Activated gamma-delta T cell treated with anti-CD3 and anti-CD28 coated beads, Interleukin-2, amount 50 U/mL, for 16 hours (primary cell): ENCODE data around the gene FGGY.

Experiments
- DNase-seq: peaks from one replicate; pipeline ENCODE4 v3.0.0-alpha.2; 2020; ENCODE audit warnings: low read depth

The FGGY gene

DNA sequence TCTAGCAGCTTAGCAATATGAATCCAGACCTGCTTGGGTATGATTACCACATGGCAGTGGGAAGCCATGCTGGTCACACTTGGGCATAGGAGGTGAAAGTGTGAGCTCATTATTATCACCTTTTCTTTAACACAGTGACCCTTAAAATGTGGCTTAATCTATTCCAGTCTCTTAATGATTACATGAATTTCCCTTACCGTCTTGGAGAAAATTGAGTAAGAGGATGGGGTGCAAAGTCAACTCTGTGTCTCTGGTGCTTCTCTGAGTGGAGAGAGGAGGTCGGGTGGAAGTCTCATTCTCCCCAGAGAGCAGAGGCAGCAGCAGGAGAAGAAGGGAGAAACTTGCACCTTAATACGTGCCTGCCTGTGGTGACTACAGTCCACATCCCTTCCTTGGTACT is 91.3 kb downstream of the FGGY start:
- no peak for DNase-seq

DNA sequence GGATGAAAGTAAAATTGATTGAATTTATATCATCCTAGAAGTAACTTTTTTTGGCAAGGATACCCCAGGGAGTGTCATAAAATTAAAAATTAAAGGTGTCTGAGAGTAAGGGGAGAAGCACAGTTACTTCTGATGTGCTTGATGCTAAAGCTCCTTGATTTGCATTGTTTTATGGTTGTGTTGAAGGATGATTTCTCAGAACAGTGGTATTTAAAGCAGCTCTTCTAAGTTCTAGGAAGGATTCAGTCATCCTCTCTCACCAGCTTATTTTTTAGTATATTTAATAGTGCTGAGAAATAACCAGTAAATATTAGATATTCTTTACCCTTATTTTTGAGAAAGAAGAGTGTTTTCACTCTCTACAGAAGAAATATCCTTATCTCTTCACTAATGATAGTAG is 93.0 kb downstream of the FGGY start:
- no peak for DNase-seq

DNA sequence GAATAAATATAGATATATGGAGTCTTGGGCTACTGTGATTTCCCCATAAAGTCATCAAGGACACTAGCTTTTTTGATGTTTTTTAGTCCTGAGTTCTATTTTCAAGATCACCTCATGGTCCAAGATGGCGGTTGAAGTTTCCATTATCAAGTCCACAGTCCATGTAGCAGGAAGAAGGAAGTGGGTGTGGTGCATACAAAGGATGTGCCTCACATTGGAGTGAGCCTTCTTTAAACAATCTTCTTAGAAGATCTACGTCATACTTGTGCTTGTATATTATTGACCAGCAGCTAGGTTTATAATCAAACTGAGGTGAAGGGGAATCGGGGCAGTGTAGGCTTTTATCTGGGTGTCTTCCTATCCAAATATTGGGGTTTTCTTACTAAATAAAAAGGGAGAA is 93.4 kb downstream of the FGGY start:
- DNase-seq, result no peak

DNA sequence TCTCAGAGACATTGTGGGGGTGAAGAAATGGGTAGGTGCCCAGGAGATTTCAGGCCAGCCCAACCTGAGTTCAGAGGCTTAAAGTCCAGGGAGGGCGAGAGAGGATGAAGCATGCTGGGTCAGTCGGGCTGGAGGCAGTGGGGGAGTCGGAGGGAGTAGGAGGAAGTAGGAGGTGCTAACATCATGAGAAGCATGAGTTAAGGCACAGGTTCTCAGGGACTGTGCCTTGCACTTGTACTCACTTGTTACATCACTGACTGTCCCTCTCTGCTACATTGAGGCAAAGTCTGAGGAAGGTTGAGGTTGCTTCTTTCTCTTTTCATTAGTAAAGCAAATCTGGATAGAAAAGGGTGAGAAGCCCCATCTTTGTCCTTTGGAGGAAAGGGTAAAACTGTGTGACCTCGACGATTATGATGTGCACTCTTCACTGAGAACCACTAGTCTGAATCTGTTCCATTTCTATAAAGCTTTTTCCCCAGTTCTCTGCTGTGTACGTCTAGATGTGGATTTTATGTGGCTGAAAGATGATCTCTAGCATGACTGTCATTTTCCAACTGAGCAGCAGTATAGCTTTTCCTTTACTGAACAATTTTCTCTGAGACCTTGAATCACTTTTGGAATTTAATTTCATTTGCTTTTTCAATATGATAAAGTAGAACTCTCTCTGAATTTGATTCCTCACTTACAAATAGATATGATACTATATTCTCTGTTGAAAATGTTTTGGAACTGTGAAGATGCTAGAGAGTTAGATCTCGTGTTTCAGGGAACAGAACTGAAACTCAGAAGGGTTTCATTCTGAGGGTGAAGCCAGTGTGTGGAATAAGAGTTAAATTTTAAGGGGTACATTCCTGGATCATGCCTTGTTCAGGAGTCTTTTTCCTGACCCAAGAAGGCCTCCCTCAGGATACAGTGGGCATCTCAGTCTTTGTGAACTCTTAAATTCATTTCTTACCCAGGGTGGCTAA is 94.6 kb downstream of the FGGY start:
- DNase-seq, result no peak

GRCh38 chr1:59393211-59394180 is 96.6 kb downstream of the FGGY start:
- DNase-seq, result no peak

GRCh38 chr1:59394706-59395425 is 98.0 kb downstream of the FGGY start:
- DNase-seq, result no peak

- no peak for DNase-seq
Measured at GRCh38 chr1:59396387-59396786, 99.5 kb downstream of the FGGY start.

- DNase-seq, result no peak
Measured at GRCh38 chr1:59397139-59397858, 100.4 kb downstream of the FGGY start.

DNA sequence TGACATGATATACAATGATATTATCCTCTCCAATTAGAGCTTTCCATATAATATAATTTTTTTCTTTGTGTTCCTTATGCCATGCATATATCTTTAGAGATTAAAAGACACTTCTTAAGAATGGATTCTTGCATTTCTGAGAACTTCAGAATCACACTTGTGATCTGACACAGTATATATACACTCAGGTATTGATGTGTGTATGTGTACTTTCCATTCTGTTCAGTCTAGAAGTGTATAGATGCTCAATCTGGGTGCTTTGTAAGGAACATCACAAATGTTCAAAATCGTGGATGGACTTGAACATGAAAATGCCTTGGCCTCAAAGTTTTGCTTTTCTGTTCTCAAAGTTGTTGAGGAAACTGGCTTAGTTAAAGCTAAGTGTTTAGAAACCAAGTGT is 102.7 kb downstream of the FGGY start:
- no peak for DNase-seq

DNA sequence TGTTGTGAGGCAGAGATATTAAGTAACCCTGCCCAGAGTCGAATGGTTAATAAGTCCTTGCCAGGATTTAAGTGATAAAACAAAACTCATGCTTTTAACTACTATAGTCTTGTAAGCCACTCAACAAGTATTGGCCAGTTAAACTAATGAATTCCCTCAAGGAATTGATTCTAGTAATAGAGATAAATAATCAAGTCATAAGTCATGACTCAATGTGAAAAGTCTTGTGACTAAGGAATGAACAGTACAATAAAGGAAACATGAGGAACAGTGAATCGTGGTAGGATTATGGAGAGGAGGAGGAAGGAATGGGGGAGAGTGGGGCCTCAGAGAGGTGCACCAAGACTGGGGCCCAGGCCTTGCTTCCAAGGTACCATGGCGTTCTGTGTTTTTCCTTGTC is 104.7 kb downstream of the FGGY start:
- DNase-seq, result no peak

- no peak for DNase-seq
Measured at GRCh38 chr1:59404796-59405195, 107.9 kb downstream of the FGGY start.

DNA sequence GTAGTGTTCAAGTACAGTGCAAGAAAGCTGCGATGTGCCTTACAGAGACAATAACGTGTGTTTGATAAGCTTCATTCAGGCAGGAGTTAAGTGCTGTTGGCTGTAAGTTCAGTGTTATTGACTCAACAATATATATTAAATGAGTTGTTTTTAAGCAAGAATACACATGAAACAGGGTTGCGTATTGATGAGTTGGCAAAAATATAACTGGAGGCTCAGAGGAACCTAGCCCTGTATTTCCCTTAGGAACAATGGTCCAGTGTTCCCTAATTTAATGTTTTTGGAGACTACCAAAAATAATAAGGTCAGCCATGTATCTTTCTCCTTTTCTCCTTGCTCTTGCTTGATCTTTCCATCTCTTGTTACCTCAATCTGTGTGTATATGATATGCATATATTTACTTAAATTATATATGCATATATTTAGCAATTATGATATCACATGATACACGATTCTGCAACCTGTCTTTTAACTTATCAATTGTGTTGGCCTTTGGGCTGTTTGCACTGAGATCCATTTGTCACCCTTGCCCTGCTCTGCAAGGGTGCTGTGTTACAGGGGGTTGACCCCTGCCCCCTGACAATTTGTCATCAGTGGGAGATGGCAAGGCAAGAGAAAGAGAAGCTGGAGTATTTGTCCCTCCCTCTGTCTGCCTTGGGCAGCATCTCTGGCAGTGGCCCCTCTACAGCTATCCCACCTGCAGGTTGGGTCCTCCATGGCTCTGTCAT is 109.7 kb downstream of the FGGY start:
- DNase-seq, result no peak

- DNase-seq, result no peak
Measured at GRCh38 chr1:59408608-59409240, 111.8 kb downstream of the FGGY start.

- no peak for DNase-seq
Measured at GRCh38 chr1:59409549-59409948, 112.7 kb downstream of the FGGY start.

DNA sequence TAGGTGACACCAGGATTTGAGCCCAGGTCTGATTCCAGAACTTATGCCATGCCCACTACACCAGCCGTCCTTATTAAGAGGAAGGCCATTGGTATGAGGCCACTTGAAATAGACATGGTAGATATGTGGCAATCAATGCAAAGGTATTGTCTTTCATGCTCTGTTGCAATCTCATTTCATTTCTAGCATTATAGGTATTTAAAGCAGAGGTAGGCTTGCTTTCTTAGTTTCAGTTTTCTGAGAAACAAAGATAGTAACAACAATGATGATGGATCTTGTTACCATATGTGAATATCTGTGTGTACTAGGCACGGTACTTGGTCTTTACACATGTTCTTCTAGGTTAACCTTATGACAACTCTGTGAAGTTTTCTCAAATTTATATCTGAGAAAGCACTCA is 113.1 kb downstream of the FGGY start:
- DNase-seq, result no peak

DNA sequence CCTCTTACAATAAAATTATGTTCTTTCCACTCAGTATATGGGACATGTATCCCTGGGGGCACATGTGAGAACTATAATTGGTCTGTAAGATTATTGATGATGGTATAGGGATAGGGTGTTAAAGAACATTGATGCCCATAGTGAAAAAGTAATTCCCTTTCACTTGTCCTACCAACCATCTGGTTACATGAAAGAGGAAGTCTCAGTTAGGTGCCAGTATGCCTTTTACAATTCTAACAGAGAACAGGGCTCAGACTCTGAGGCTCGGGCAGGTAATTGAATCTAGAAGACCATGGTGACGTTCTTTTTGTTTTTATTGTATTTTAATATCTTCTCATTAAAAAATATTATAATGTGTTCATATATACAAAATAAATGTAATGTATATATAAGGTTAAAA is 113.6 kb downstream of the FGGY start:
- no peak for DNase-seq

DNA sequence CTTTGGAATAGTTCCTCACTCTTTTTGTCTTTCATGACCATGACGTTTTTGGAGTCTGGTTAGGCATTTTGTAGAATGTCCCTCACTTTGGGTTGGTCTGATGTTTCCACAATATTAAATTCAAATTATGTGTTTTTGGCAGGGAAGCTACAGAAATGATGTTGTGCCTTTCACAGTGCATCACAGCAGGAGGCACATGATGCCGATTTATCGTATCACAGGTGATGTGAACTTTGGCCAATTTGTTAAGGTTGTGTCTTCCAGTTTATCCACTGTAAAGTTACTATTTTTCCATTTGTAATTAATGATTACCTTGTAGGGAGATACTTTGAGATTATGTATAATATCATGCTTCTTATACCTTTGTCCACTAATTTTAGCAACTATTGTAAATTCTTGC is 114.3 kb downstream of the FGGY start:
- no peak for DNase-seq

DNA sequence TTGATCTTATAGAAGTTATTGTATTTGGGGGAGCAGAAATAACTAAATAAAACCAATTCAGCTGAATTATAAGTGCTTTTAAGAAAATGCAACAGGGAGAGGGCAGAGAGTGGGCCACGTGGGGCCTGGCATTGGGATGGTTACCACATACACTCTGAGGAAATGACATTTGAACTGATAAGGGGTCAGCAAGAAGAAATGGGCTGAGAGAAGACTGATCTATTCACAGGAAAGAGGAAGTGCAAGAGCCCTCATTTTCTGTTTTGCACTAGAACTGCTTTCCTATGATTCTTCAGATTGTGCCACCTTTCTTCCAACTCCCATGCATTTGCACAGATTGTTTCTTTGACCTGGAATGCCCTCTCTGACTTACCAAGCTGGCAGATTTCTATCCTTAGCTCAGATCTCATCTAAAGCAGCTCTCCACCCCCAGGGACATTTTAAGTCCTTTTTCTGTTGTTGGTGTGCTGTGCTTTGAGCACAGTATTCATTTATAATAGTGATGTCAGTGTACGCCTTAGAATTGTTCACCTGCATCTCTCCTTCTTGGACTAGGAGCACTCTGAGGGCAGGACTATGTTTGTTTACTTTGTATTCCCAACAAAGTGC is 115.9 kb downstream of the FGGY start:
- DNase-seq, result no peak

GRCh38 chr1:59413327-59413720 is 116.4 kb downstream of the FGGY start:
- no peak for DNase-seq
